HepG2 (cell line): ENCODE measurements around the gene GRHPR. TPM values are rescaled to one million over a fixed set of nuclear protein-coding genes. Genes with fewer than 3 reads are reported as not detected.
A peak's percentile ranks its signal among the peaks of the same experiment; 100 is the strongest.

Experiments
- ATRX ChIP-seq: sonication (generic); formaldehyde crosslinking; IDR thresholded peaks from 2 replicates; pipeline ENCODE4 v1.4.0; 2020; ENCODE audit warnings: missing genetic modification reagents, borderline replicate concordance
- HOXD1 ChIP-seq: sonication (generic); formaldehyde crosslinking; IDR thresholded peaks from 2 replicates; pipeline ENCODE4 v1.5.0; 2020; ENCODE audit warnings: missing genetic modification reagents
- IRF2 ChIP-seq: IDR thresholded peaks from 2 replicates; pipeline ENCODE4 v1.6.1; 2018; ENCODE audit warnings: missing genetic modification reagents, missing compliant biosample characterization
- MED1 ChIP-seq: sonication (generic); formaldehyde crosslinking; IDR thresholded peaks from 2 replicates; pipeline ENCODE4 v1.4.0; 2020; ENCODE audit warnings: missing genetic modification reagents
- NR0B2 ChIP-seq: sonication (generic); formaldehyde crosslinking; IDR thresholded peaks from 2 replicates; pipeline ENCODE4 v1.4.0; 2020; ENCODE audit warnings: mild to moderate bottlenecking, missing genetic modification reagents
- SCMH1 ChIP-seq: sonication (generic); formaldehyde crosslinking; IDR thresholded peaks from 2 replicates; pipeline ENCODE4 v1.9.0; 2021; ENCODE audit warnings: missing genetic modification reagents, mild to moderate bottlenecking, borderline replicate concordance
- SMARCC2 ChIP-seq: fragments of 450-650 bp; IDR thresholded peaks from 2 replicates; pipeline ENCODE4 v1.6.1; 2017; ENCODE audit warnings: antibody characterized with exemption, mild to moderate bottlenecking
- THAP11 ChIP-seq: IDR thresholded peaks from 2 replicates; pipeline ENCODE4 v1.6.1; 2016; ENCODE audit warnings: missing biosample characterization, missing genetic modification reagents
- ZFP90 ChIP-seq: sonication (generic); formaldehyde crosslinking; IDR thresholded peaks from 2 replicates; pipeline ENCODE4 v1.8.0; 2022; ENCODE audit warnings: missing genetic modification reagents, mild to moderate bottlenecking, inconsistent platforms, borderline replicate concordance
- ZMAT3 ChIP-seq: sonication (generic); formaldehyde crosslinking; conservative IDR thresholded peaks from 2 replicates; pipeline ENCODE4 v1.7.0; 2021; ENCODE audit warnings: missing genetic modification reagents
- ZNF24 ChIP-seq: fragments of 450-650 bp; IDR thresholded peaks from 2 replicates; pipeline ENCODE4 v1.6.1; 2017; ENCODE audit warnings: antibody characterized with exemption, mild to moderate bottlenecking
- ZNF292 ChIP-seq: sonication (generic); formaldehyde crosslinking; IDR thresholded peaks from 2 replicates; pipeline ENCODE4 v1.8.1; 2022; ENCODE audit warnings: mild to moderate bottlenecking, low read depth, missing genetic modification reagents, borderline replicate concordance
- ZNF776 ChIP-seq: sonication (generic); formaldehyde crosslinking; IDR thresholded peaks from 2 replicates; pipeline ENCODE4 v1.4.0; 2020; ENCODE audit warnings: mild to moderate bottlenecking, missing genetic modification reagents
- ZNF781 ChIP-seq: sonication (generic); formaldehyde crosslinking; IDR thresholded peaks from 2 replicates; pipeline ENCODE4 v1.5.1; 2020; ENCODE audit warnings: borderline replicate concordance, mild to moderate bottlenecking, missing genetic modification reagents; ENCODE audit errors: not compliant biosample characterization
- polyA plus RNA-seq, 8 experiments: library from polyadenylated mRNA; depleted of rRNA in 3 of 8; stranded (reverse) in 7 of 8; unstranded in 1 of 8; fragments of >200 nt; fragmentation: Illumina TruSeq in 4 of 8; extraction: Trizol in 4 of 8; gene quantifications; 2 replicates each; pipeline versions ENCODE4 v1.2.1 to v1.2.3, GENCODE V29; 2011 to 2016; ENCODE audit warnings: low read depth in 4 of 8, missing spikeins in 1 of 8, mixed read lengths in 1 of 8; ENCODE audit not compliant: insufficient read depth in 1 of 8
- total RNA-seq, 5 experiments: library from RNA; depleted of rRNA; stranded (reverse); fragments of >200 nt; fragmentation: Illumina TruSeq; extraction: Trizol; gene quantifications; 2 replicates each; pipeline ENCODE4 v1.2.3, GENCODE V29; 2016; ENCODE audit warnings: low read depth in 1 of 5
- TF ChIP-seq, protein P1 (sequence below): sonication (generic); formaldehyde crosslinking; conservative IDR thresholded peaks from 2 replicates; pipeline ENCODE4 v1.5.0; 2020; ENCODE audit warnings: missing genetic modification reagents
- TF ChIP-seq, protein P2 (sequence below): IDR thresholded peaks from 2 replicates; pipeline ENCODE4 v1.6.1; 2012; ENCODE audit warnings: low read length, improper control_type of control experiment
- TF ChIP-seq, protein P3 (sequence below): sonication (generic); formaldehyde crosslinking; IDR thresholded peaks from 2 replicates; pipeline ENCODE4 v1.4.0; 2020; ENCODE audit warnings: mild to moderate bottlenecking, missing genetic modification reagents
- TF ChIP-seq, protein P4 (sequence below): sonication (generic); formaldehyde crosslinking; IDR thresholded peaks from 2 replicates; pipeline ENCODE4 v1.8.0; 2022; ENCODE audit warnings: missing genetic modification reagents, low read depth, mild to moderate bottlenecking, borderline replicate concordance
- TF ChIP-seq, protein P5 (sequence below): sonication (generic); formaldehyde crosslinking; IDR thresholded peaks from 2 replicates; pipeline ENCODE4 v1.5.1; 2020; ENCODE audit warnings: missing genetic modification reagents, mild to moderate bottlenecking, borderline replicate concordance

The GRHPR gene
- total and polyA plus RNA-seq, 2 of the 13 experiments (the other 11 are each of a cell fraction or from before 2014, with no cell fraction given) = 113 to 115 TPM

- TF ChIP-seq, protein P1, sequence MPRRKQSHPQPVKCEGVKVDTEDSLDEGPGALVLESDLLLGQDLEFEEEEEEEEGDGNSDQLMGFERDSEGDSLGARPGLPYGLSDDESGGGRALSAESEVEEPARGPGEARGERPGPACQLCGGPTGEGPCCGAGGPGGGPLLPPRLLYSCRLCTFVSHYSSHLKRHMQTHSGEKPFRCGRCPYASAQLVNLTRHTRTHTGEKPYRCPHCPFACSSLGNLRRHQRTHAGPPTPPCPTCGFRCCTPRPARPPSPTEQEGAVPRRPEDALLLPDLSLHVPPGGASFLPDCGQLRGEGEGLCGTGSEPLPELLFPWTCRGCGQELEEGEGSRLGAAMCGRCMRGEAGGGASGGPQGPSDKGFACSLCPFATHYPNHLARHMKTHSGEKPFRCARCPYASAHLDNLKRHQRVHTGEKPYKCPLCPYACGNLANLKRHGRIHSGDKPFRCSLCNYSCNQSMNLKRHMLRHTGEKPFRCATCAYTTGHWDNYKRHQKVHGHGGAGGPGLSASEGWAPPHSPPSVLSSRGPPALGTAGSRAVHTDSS = no peak
- TF ChIP-seq ZNF24 (no peak), ZNF292 (peak; percentile 63; the same call in 1 of the 2 replicates), SMARCC2 (no peak), ATRX (CRISPR knock-in tag) (no peak), ZMAT3 (CRISPR knock-in tag) (peak; percentile 92), THAP11 (CRISPR knock-in tag) (peak; percentile 58; the same call in 1 of the 2 replicates), ZNF776 (peak; percentile 38; the same call in 1 of the 2 replicates), HOXD1 (CRISPR knock-in tag) (no peak; the same call in 1 of the 2 replicates), ZFP90 (CRISPR knock-in tag) (peak; percentile 70), IRF2 (peak; percentile 36), SCMH1 (no peak), ZNF781 (CRISPR knock-in tag) (peak; percentile 64), MED1 (CRISPR knock-in tag) (peak; percentile 70), NR0B2 (CRISPR knock-in tag) (no peak; the same call in 1 of the 2 replicates)
- TF ChIP-seq, protein P2, sequence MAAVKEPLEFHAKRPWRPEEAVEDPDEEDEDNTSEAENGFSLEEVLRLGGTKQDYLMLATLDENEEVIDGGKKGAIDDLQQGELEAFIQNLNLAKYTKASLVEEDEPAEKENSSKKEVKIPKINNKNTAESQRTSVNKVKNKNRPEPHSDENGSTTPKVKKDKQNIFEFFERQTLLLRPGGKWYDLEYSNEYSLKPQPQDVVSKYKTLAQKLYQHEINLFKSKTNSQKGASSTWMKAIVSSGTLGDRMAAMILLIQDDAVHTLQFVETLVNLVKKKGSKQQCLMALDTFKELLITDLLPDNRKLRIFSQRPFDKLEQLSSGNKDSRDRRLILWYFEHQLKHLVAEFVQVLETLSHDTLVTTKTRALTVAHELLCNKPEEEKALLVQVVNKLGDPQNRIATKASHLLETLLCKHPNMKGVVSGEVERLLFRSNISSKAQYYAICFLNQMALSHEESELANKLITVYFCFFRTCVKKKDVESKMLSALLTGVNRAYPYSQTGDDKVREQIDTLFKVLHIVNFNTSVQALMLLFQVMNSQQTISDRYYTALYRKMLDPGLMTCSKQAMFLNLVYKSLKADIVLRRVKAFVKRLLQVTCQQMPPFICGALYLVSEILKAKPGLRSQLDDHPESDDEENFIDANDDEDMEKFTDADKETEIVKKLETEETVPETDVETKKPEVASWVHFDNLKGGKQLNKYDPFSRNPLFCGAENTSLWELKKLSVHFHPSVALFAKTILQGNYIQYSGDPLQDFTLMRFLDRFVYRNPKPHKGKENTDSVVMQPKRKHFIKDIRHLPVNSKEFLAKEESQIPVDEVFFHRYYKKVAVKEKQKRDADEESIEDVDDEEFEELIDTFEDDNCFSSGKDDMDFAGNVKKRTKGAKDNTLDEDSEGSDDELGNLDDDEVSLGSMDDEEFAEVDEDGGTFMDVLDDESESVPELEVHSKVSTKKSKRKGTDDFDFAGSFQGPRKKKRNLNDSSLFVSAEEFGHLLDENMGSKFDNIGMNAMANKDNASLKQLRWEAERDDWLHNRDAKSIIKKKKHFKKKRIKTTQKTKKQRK = no peak
- TF ChIP-seq, protein P3, sequence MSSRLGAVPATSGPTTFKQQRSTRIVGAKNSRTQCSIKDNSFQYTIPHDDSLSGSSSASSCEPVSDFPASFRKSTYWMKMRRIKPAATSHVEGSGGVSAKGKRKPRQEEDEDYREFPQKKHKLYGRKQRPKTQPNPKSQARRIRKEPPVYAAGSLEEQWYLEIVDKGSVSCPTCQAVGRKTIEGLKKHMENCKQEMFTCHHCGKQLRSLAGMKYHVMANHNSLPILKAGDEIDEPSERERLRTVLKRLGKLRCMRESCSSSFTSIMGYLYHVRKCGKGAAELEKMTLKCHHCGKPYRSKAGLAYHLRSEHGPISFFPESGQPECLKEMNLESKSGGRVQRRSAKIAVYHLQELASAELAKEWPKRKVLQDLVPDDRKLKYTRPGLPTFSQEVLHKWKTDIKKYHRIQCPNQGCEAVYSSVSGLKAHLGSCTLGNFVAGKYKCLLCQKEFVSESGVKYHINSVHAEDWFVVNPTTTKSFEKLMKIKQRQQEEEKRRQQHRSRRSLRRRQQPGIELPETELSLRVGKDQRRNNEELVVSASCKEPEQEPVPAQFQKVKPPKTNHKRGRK (CRISPR knock-in tag) = 0 out of 2 replicates have a peak, but pooled peaks have one; percentile 60
- TF ChIP-seq, protein P4, sequence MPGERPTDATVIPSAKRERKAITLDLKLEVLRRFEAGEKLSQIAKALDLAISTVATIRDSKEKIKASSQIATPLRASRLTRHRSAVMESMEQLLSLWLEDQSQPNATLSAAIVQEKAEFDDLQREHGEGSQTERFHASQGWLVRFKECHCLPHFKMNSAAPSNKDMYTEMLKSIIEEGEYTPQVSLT (CRISPR knock-in tag) = no peak
- TF ChIP-seq, protein P5, sequence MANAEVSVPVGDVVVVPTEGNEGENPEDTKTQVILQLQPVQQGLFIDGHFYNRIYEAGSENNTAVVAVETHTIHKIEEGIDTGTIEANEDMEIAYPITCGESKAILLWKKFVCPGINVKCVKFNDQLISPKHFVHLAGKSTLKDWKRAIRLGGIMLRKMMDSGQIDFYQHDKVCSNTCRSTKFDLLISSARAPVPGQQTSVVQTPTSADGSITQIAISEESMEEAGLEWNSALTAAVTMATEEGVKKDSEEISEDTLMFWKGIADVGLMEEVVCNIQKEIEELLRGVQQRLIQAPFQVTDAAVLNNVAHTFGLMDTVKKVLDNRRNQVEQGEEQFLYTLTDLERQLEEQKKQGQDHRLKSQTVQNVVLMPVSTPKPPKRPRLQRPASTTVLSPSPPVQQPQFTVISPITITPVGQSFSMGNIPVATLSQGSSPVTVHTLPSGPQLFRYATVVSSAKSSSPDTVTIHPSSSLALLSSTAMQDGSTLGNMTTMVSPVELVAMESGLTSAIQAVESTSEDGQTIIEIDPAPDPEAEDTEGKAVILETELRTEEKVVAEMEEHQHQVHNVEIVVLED (CRISPR knock-in tag) = peak; percentile 98
Observed at GRCh38 chr9:37422289-37423104, at the start of gene GRHPR (continued).
